Daoy (cell line): ENCODE measurements around the gene SPSB1. TPM values are rescaled to one million over a fixed set of nuclear protein-coding genes. Genes with fewer than 3 reads are reported as not detected.

Source experiments
- DNase-seq: peaks from one replicate; pipeline ENCODE4 v3.0.0-alpha.2; 2015; ENCODE audit warnings: low read depth
- total RNA-seq: library from RNA; depleted of rRNA; stranded (reverse); fragments of >200 nt; shearing (Covaris generic); gene quantifications from 2 replicates; pipeline ENCODE4 v1.2.3, GENCODE V29; 2014

SPSB1 gene
- total RNA-seq, 1 experiment from 2014 or later = 15.0 TPM

- no peak for DNase-seq
These were observed 48.7 kb downstream of the SPSB1 start for GRCh38 chr1:9341301-9341845.

GRCh38 chr1:9343269-9343668, 50.6 kb downstream of the SPSB1 start:
- DNase-seq = no peak

DNA sequence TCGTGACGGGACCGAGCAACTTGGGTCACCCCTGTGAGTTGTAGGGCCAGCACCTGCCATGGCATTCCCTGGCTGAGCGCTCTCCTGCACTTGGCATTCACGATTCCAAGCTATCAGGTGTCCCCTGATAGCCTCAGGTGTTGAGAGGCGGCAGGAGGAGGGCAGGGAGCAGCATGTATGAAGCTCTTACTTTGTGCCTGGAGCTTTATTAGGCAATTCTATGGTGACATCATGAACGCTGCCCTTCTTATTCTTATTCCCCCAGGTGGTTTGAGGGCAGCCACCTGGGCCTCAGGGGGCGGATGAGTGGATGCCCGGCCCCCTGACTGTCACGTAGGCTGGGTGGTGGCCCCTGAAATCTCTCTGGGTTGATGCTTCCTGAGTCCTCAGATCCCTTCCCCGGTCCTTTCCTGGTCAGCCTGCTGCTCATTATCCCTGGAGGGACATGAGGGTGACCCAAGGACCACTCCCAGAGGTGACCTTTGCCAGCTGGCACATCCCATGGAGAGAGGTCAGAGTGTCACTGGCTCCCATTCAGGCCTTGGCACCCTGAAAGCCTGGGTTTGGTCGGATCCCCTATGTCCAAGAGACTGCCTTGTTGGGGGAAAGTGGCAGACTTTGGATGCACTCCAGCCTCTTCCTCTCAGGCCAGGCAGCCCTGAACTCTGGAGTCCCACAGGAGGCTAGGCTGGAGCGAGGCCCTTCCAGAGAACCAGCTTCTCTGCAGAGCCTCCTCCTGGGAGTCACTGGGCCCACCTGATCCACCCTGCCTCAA, 51.9 kb downstream of the SPSB1 start:
- no peak for DNase-seq

DNA sequence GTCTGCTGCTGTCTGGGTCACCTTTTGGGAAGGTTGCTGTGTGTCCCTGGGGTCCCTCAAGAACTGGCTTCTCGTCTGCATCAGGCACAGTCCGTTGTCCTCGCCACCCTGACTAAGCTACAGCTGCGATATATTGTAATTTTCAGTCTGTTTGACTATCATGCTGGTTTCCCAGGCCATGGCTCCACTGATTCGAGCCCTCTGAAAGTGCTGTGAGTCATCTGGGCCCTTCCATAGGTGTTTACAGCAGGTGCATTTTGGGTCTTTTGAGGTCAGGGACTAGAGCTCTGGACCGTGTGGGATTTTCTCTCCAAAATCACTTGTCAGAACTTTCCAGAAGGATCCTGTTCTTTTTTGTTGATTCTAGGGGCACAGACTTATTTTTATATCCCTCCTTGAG, 52.8 kb downstream of the SPSB1 start:
- no peak for DNase-seq

DNA sequence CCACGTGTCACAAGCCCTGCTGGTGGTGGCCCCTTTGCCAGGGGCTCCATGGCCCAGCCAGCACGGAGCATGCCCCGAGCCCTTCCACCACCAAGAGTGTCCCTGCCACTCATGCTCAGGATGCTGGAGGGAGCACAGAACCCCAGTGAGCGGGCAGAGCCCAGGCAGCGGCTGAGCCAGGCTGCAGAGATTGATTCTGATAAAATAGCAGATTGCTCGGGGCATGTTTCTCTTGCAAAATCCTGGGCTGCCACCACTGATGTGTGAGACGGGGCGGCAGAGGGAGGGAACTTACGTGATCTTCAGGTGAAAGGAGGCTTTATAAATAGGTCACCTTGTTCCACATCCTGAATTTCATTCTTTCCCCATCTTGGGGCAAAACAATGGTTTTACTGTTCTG, 53.2 kb downstream of the SPSB1 start:
- no peak for DNase-seq

- DNase-seq = no peak
These were observed 53.9 kb downstream of the SPSB1 start for GRCh38 chr1:9346566-9346965.

- no peak for DNase-seq
These were observed 54.6 kb downstream of the SPSB1 start for GRCh38 chr1:9347095-9347850.

- DNase-seq = no peak
These were observed 56.7 kb downstream of the SPSB1 start for GRCh38 chr1:9349331-9349851.

DNA sequence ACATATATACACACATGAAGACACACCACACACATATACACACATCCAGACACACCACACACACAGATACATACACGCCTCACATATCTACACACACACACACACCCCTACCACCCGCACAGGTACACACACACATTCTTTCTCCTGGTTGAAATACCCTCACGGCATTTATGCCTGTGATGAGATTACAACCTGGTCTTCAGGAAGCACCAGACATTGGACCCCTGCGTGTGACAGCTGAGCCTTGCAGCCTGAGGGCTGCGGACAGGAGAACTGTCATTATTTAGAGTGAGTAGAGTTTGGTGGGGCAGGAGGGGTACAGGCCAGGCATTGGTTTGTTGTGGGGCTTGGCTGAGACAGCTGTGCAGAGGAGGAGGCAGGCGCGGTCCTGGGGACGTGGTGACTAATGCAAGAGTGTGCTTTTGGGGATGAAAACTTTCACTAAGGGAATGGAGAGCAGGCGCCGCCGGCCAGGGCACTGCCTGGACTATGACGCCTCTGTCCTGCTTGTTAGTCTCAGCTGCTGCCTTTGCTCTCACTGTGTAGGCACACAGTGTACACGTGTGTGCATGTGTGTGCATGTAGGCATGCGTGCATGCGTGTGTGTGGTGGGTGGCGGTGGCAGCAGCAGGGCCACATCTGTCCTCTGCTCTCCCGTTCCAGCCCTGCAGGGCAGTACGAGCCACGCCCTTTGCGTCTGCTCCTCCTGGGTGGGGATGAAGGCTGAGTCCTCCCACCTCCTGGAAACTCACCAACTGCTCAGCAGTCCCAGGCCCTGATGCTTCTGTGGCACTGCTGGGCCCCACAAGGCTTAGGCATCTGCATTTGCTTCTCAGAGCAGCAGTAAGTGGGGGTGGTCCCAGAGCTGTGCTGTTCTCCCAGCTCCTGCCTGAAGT, 57.6 kb downstream of the SPSB1 start:
- peak; percentile 63 for DNase-seq

GRCh38 chr1:9350960-9351359, 58.3 kb downstream of the SPSB1 start:
- no peak for DNase-seq

GRCh38 chr1:9351654-9352271, 59.1 kb downstream of the SPSB1 start:
- DNase-seq = no peak

GRCh38 chr1:9352377-9353134, 59.9 kb downstream of the SPSB1 start:
- DNase-seq = no peak

DNA sequence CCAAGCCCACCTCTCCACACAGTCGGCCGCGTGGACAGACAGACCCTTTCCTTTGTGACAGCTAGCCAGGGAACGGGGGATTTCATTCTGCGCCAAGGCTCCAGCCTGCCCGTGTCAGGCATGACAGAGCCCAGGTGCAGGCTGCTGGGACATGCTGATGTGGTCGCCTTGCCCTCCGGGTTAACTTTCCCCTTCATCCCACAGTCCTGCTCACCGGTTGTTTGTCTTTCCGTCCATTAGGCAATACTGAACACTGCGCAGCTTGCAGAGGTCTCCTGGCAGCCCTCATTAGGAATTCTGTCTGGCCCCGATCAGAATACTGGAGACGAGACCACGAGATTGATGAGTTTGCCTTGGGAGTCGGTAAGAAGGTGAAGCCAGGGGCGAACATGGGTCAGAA, 62.8 kb downstream of the SPSB1 start:
- no peak for DNase-seq

DNA sequence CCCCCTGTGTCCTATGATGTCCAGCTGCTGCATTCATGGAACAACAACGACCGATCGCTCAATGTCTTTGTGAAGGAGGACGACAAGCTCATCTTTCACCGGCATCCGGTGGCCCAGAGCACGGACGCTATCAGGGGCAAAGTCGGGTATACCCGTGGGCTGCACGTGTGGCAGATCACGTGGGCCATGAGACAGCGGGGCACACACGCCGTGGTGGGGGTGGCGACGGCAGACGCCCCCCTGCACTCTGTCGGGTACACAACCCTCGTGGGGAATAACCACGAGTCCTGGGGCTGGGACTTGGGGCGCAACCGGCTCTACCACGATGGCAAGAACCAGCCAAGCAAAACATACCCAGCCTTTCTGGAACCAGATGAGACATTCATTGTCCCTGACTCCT, 63.3 kb downstream of the SPSB1 start:
- no peak for DNase-seq

GRCh38 chr1:9356829-9357466, 64.3 kb downstream of the SPSB1 start:
- DNase-seq = no peak

GRCh38 chr1:9357958-9358357, 65.3 kb downstream of the SPSB1 start:
- no peak for DNase-seq

GRCh38 chr1:9360371-9361064, 67.8 kb downstream of the SPSB1 start:
- no peak for DNase-seq

GRCh38 chr1:9361630-9362260, 69.1 kb downstream of the SPSB1 start:
- no peak for DNase-seq

- no peak for DNase-seq
These were observed 69.8 kb downstream of the SPSB1 start for GRCh38 chr1:9362488-9362887.
